ENCODE data around the gene MPLKIP. TPM values are rescaled to one million over a fixed set of nuclear protein-coding genes. Genes with fewer than 3 reads are reported as not detected.

The MPLKIP gene
- total and polyA plus RNA-seq, 4 donors: 20.5 to 45.0 (median 31.7) TPM

DNA sequence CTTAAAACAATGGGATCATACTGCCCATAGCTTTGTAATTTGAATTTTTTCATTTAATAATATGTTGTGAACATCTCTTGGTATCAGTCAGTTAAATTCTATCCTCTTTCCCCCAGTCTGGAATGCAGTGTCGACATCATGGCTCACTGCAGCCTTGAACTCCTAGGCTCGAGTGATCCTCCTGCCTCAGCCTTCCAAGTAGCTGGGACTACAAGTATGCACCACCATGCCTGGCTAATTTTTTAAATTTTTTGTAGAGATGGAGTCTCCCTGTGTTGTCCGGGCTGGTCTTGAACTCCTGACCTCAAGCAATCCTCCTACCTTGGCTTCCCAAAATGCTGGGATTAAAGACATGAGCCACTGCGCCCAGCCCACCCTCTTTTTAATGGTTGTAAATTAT lies 34.6 kb downstream of the MPLKIP start:
- Histone ChIP-seq H3K27ac (ENCODE audit: low read depth in 1 of 2, low read length in 2 of 2) (no peak overlapping the region), H3K4me3 (ENCODE audit: low read depth in 1 of 3, low read length in 3 of 3) (no peak overlapping the region), H3K9ac (ENCODE audit: low read depth in 1 of 2, low read length in 2 of 2) (no peak overlapping the region), H3K36me3 (ENCODE audit: control insufficient read depth in 4 of 4, insufficient read depth in 3 of 4, low read depth in 1 of 4, low read length in 3 of 4) (no peaks in the 10 kb centered on the region), H3K9me3 (ENCODE audit: control insufficient read depth in 4 of 4, low read length in 3 of 4) (no peaks in the 10 kb centered on the region), H3K27me3 (ENCODE audit: control insufficient read depth in 4 of 4, insufficient read depth in 4 of 4, low read length in 3 of 4) (no peaks in the 10 kb centered on the region), H3K4me1 (ENCODE audit: control insufficient read depth in 4 of 4, insufficient read depth in 4 of 4, low read length in 3 of 4) (peaks cover 8 to 40% (median 32%) of the 10 kb centered on the region in 4 donors)
- TF ChIP-seq, protein P1, sequence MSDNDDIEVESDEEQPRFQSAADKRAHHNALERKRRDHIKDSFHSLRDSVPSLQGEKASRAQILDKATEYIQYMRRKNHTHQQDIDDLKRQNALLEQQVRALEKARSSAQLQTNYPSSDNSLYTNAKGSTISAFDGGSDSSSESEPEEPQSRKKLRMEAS (IDR thresholded peaks at IDR 0.05): no peak
- TF ChIP-seq, protein P2, sequence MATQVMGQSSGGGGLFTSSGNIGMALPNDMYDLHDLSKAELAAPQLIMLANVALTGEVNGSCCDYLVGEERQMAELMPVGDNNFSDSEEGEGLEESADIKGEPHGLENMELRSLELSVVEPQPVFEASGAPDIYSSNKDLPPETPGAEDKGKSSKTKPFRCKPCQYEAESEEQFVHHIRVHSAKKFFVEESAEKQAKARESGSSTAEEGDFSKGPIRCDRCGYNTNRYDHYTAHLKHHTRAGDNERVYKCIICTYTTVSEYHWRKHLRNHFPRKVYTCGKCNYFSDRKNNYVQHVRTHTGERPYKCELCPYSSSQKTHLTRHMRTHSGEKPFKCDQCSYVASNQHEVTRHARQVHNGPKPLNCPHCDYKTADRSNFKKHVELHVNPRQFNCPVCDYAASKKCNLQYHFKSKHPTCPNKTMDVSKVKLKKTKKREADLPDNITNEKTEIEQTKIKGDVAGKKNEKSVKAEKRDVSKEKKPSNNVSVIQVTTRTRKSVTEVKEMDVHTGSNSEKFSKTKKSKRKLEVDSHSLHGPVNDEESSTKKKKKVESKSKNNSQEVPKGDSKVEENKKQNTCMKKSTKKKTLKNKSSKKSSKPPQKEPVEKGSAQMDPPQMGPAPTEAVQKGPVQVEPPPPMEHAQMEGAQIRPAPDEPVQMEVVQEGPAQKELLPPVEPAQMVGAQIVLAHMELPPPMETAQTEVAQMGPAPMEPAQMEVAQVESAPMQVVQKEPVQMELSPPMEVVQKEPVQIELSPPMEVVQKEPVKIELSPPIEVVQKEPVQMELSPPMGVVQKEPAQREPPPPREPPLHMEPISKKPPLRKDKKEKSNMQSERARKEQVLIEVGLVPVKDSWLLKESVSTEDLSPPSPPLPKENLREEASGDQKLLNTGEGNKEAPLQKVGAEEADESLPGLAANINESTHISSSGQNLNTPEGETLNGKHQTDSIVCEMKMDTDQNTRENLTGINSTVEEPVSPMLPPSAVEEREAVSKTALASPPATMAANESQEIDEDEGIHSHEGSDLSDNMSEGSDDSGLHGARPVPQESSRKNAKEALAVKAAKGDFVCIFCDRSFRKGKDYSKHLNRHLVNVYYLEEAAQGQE (IDR thresholded peaks at IDR 0.05): no peak
- TF ChIP-seq NR2F2 (IDR thresholded peaks at IDR 0.05) (no peak), JUND (IDR thresholded peaks at IDR 0.05) (no peak), FOXA2 (IDR thresholded peaks at IDR 0.05) (no peak), RXRA (IDR thresholded peaks at IDR 0.05) (no peak), HNF4A (conservative IDR thresholded peaks at IDR 0.05) (no peak), GABPA (IDR thresholded peaks at IDR 0.05 in 1 of 2, conservative IDR thresholded peaks at IDR 0.05 in 1 of 2) (no peak), SP1 (IDR thresholded peaks at IDR 0.05) (no peak), YY1 (IDR thresholded peaks at IDR 0.05) (no peak)
- TF ChIP-seq, protein P3, sequence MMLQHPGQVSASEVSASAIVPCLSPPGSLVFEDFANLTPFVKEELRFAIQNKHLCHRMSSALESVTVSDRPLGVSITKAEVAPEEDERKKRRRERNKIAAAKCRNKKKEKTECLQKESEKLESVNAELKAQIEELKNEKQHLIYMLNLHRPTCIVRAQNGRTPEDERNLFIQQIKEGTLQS (IDR thresholded peaks at IDR 0.05): no peak
- no peak for DNase-seq (ENCODE audit: low spot score)
- WGBS: 70% methylated on average over 4 of the region's 4 CpGs

DNA sequence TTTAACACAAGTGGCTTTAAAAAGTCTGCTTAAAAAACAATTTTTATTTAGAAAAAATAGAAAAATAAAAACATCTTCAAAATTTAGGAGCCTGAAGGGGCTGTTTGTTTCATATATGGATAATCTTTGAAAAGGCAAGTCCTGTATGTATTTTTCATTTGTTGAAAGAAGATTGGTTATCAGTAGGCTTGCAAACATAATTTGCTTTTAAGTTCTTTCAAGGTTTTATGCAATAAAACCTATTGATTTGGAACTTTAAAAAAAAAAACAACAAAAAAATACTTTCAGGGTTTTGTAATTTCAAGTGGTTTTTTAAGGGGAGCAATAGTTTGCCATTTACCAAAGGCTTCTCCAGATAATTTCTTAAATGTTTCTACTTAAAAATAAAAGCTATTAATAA lies 35.6 kb downstream of the MPLKIP start:
- H3K9ac ChIP-seq (ENCODE audit: low read depth in 1 of 2, low read length in 2 of 2): peak overlapping the region in 1 of 2 donors; percentile 42
- H3K9me3 ChIP-seq (ENCODE audit: control insufficient read depth in 4 of 4, low read length in 3 of 4): no peaks in the 10 kb centered on the region
- H3K27me3 ChIP-seq (ENCODE audit: control insufficient read depth in 4 of 4, insufficient read depth in 4 of 4, low read length in 3 of 4): no peaks in the 10 kb centered on the region
- no peak overlapping the region for H3K27ac ChIP-seq (ENCODE audit: low read depth in 1 of 2, low read length in 2 of 2)
- TF ChIP-seq RXRA (IDR thresholded peaks at IDR 0.05): no peak
- peaks cover 13 to 50% (median 42%) of the 10 kb centered on the region in 4 donors for H3K4me1 ChIP-seq (ENCODE audit: control insufficient read depth in 4 of 4, insufficient read depth in 4 of 4, low read length in 3 of 4)
- DNase-seq (ENCODE audit: low spot score): no peak
- H3K4me3 ChIP-seq (ENCODE audit: low read depth in 1 of 3, low read length in 3 of 3): no peak overlapping the region
- H3K36me3 ChIP-seq (ENCODE audit: control insufficient read depth in 4 of 4, insufficient read depth in 3 of 4, low read depth in 1 of 4, low read length in 3 of 4): peaks cover 2 to 7% (median 5%) of the 10 kb centered on the region in 4 donors

DNA sequence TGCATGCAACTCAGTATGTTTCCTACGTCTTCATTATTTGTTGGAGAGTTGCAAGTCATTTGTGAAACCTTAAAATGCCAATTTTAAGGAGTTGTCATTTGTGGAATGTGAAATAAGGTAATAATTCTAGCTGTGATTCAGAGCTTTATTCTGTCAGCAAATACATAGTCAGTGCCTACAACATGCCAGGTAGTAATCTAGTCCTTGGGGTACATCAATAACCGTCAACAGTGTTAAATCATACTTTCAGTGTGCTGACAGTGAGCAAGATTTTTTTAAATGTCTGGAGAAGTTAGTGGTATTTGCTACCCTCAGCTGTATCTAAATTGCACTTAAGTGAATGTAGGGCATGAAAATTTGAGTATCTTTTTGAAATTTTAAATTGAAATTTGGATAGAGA lies 36.7 kb downstream of the MPLKIP start:
- Histone ChIP-seq H3K9ac (ENCODE audit: low read depth in 1 of 2, low read length in 2 of 2) (peak overlapping the region in 1 of 2 donors; percentile 8), H3K36me3 (ENCODE audit: control insufficient read depth in 4 of 4, insufficient read depth in 3 of 4, low read depth in 1 of 4, low read length in 3 of 4) (peaks cover 2 to 11% (median 8%) of the 10 kb centered on the region in 4 donors), H3K27ac (ENCODE audit: low read depth in 1 of 2, low read length in 2 of 2) (peak overlapping the region in 1 of 2 donors; percentile 59), H3K4me3 (ENCODE audit: low read depth in 1 of 3, low read length in 3 of 3) (no peak overlapping the region), H3K27me3 (ENCODE audit: control insufficient read depth in 4 of 4, insufficient read depth in 4 of 4, low read length in 3 of 4) (no peaks in the 10 kb centered on the region), H3K9me3 (ENCODE audit: control insufficient read depth in 4 of 4, low read length in 3 of 4) (no peaks in the 10 kb centered on the region), H3K4me1 (ENCODE audit: control insufficient read depth in 4 of 4, insufficient read depth in 4 of 4, low read length in 3 of 4) (peaks cover 18 to 60% (median 52%) of the 10 kb centered on the region in 4 donors)
- no peak for DNase-seq (ENCODE audit: low spot score)
- no peak for TF ChIP-seq TAF1 (conservative IDR thresholded peaks at IDR 0.05)
- TF ChIP-seq NR2F2 (IDR thresholded peaks at IDR 0.05): no peak
- TF ChIP-seq FOXA1 (IDR thresholded peaks at IDR 0.05): no peak
- TF ChIP-seq HNF4G (IDR thresholded peaks at IDR 0.05): no peak
- no peak for TF ChIP-seq FOXA2 (IDR thresholded peaks at IDR 0.05)
- TF ChIP-seq YY1 (IDR thresholded peaks at IDR 0.05): no peak
- TF ChIP-seq RXRA (IDR thresholded peaks at IDR 0.05): no peak
- TF ChIP-seq, protein P3 (IDR thresholded peaks at IDR 0.05): no peak
- no peak for TF ChIP-seq RAD21 (IDR thresholded peaks at IDR 0.05)
- TF ChIP-seq, protein P1 (IDR thresholded peaks at IDR 0.05): no peak
- no peak for TF ChIP-seq GABPA (IDR thresholded peaks at IDR 0.05 in 1 of 2, conservative IDR thresholded peaks at IDR 0.05 in 1 of 2)
- TF ChIP-seq, protein P2 (IDR thresholded peaks at IDR 0.05): no peak
- TF ChIP-seq JUND (IDR thresholded peaks at IDR 0.05): no peak
- no peak for TF ChIP-seq EGR1 (IDR thresholded peaks at IDR 0.05; ENCODE audit: low read depth in 2 of 2)
- TF ChIP-seq, protein P4, sequence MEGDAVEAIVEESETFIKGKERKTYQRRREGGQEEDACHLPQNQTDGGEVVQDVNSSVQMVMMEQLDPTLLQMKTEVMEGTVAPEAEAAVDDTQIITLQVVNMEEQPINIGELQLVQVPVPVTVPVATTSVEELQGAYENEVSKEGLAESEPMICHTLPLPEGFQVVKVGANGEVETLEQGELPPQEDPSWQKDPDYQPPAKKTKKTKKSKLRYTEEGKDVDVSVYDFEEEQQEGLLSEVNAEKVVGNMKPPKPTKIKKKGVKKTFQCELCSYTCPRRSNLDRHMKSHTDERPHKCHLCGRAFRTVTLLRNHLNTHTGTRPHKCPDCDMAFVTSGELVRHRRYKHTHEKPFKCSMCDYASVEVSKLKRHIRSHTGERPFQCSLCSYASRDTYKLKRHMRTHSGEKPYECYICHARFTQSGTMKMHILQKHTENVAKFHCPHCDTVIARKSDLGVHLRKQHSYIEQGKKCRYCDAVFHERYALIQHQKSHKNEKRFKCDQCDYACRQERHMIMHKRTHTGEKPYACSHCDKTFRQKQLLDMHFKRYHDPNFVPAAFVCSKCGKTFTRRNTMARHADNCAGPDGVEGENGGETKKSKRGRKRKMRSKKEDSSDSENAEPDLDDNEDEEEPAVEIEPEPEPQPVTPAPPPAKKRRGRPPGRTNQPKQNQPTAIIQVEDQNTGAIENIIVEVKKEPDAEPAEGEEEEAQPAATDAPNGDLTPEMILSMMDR (IDR thresholded peaks at IDR 0.05; ENCODE audit: low read depth, low read length, missing input control): no peak
- TF ChIP-seq SP1 (IDR thresholded peaks at IDR 0.05): no peak
- 34% methylated on average over 2 of the region's 2 CpGs for WGBS
